HS-27A (cell line): ENCODE results near the gene AKR1B15.
A peak's percentile ranks its signal among the peaks of the same experiment; 100 is the strongest.
"Not testable (repeated sequence)": the region's sequence is repeated elsewhere in the genome, so short reads cannot be mapped to it uniquely, and the experiment has no call there.

ENCODE experiments used
- DNase-seq: peaks from one replicate; pipeline ENCODE4 v3.0.0-alpha.2; 2012; ENCODE audit warnings: low read depth, missing footprints

Gene AKR1B15

GRCh38 chr7:134563398-134563749, 14.5 kb downstream of the AKR1B15 start:
- not testable (repeated sequence) for DNase-seq

- no peak for DNase-seq
These were observed 16.8 kb downstream of the AKR1B15 start for GRCh38 chr7:134565643-134566136.

- no peak for DNase-seq
These were observed 18.5 kb downstream of the AKR1B15 start for GRCh38 chr7:134567368-134567767.

GRCh38 chr7:134569962-134570361, 21.1 kb downstream of the AKR1B15 start:
- DNase-seq = not testable (repeated sequence)

- DNase-seq = no peak
These were observed 22.2 kb downstream of the AKR1B15 start for GRCh38 chr7:134571101-134571500.

- no peak for DNase-seq
These were observed 23.0 kb downstream of the AKR1B15 start for GRCh38 chr7:134571746-134572461.

GRCh38 chr7:134574322-134574721, 25.4 kb downstream of the AKR1B15 start:
- no peak for DNase-seq

- DNase-seq = no peak
These were observed 35.4 kb downstream of the AKR1B15 start for GRCh38 chr7:134584290-134584689.

- no peak for DNase-seq
These were observed 37.0 kb downstream of the AKR1B15 start for GRCh38 chr7:134585897-134586296.

GRCh38 chr7:134587750-134588149, 38.8 kb downstream of the AKR1B15 start:
- DNase-seq = no peak

GRCh38 chr7:134589491-134589941, 40.6 kb downstream of the AKR1B15 start:
- DNase-seq = no peak

GRCh38 chr7:134593530-134594392, 44.9 kb downstream of the AKR1B15 start:
- no peak for DNase-seq

GRCh38 chr7:134594877-134595276, 46.0 kb downstream of the AKR1B15 start:
- no peak for DNase-seq

GRCh38 chr7:134599371-134599770, 50.5 kb downstream of the AKR1B15 start:
- DNase-seq = no peak

GRCh38 chr7:134601459-134601858, 52.5 kb downstream of the AKR1B15 start:
- DNase-seq = no peak

- no peak for DNase-seq
These were observed 54.1 kb downstream of the AKR1B15 start for GRCh38 chr7:134602881-134603451.

- no peak for DNase-seq
These were observed 57.3 kb downstream of the AKR1B15 start for GRCh38 chr7:134605978-134606923.

GRCh38 chr7:134611611-134612151, 62.8 kb downstream of the AKR1B15 start:
- no peak for DNase-seq

- no peak for DNase-seq
These were observed 63.3 kb downstream of the AKR1B15 start for GRCh38 chr7:134612197-134612596.

GRCh38 chr7:134613623-134614347, 64.9 kb downstream of the AKR1B15 start:
- peak; percentile 77 for DNase-seq

GRCh38 chr7:134616611-134617010, 67.7 kb downstream of the AKR1B15 start:
- DNase-seq = no peak
